Stimulated activated CD8-positive, alpha-beta memory T cell treated with anti-CD3 and anti-CD28 coated beads, Interleukin-7, amount 100 ng/mL, for 4 hours (primary cell): ENCODE measurements around the gene CPSF6.
A peak's percentile ranks its signal among the peaks of the same experiment; 100 is the strongest.
"Not testable (repeated sequence)": the region's sequence is repeated elsewhere in the genome, so short reads cannot be mapped to it uniquely, and the experiment has no call there.

ENCODE experiments used
- DNase-seq, 2 donors: peaks; one replicate each; pipeline ENCODE4 v3.0.0-alpha.2; 2020; ENCODE audit warnings: low read depth in 2 of 2

CPSF6 gene, protein sequence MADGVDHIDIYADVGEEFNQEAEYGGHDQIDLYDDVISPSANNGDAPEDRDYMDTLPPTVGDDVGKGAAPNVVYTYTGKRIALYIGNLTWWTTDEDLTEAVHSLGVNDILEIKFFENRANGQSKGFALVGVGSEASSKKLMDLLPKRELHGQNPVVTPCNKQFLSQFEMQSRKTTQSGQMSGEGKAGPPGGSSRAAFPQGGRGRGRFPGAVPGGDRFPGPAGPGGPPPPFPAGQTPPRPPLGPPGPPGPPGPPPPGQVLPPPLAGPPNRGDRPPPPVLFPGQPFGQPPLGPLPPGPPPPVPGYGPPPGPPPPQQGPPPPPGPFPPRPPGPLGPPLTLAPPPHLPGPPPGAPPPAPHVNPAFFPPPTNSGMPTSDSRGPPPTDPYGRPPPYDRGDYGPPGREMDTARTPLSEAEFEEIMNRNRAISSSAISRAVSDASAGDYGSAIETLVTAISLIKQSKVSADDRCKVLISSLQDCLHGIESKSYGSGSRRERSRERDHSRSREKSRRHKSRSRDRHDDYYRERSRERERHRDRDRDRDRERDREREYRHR

DNA sequence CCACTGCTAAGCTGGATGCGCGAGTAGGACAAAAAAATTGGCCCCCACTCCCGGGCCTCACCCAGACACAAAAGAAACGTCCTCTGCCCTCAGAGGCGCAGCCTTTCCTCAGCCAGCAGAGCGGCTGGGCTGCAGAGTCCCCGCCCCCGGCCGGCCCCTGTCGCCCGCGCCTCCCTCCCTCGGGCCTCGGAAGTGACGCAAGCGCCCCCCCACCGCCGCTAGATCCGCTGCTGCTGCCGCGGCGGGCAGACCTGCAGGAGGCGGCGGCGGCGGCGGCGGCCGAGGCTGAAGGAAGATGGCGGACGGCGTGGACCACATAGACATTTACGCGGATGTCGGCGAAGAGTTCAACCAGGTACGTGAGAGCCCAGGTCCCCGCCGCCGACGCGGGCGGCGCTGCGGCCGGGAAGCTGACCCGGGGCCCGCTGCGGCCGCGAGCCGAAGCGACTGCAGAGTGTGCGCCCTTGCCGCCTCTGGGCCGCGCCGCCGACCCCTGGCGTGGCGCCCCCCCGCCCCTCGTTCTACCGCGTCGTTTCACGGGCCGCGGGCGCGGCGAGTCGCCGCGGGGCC, at the start of gene CPSF6:
Gene CPSF6 (plus strand): TSS at position 218 of the 570 bp plus-strand sequence. CDS start 78 bp downstream, at position 296.
- DNase-seq, result peak; percentile 89 to 97

- no peak for DNase-seq
Observed at GRCh38 chr12:69196302-69197288, 42.8 kb upstream of the CPSF6 start.

- DNase-seq, result not testable (repeated sequence)
Observed at GRCh38 chr12:69199976-69200375, 39.4 kb upstream of the CPSF6 start.

DNA sequence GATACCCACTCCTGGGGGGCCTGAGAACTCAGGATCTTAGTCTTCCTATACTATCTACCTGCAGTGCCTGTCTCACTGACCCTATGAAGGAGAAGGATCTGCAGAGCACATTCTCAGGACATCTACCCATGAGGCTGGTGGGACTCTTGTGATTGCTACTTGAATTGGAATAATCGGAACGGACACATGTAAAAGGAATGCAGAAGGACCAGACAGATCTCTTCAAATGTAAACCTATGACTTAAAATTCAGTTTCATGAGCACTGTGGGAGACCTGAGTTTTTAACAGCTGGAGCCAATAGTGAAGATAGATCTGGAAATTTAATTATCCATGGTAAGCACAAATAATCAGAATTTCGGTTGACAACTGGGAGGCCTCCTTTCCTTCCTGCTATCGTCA, 35.2 kb upstream of the CPSF6 start:
- DNase-seq, result no peak

DNA sequence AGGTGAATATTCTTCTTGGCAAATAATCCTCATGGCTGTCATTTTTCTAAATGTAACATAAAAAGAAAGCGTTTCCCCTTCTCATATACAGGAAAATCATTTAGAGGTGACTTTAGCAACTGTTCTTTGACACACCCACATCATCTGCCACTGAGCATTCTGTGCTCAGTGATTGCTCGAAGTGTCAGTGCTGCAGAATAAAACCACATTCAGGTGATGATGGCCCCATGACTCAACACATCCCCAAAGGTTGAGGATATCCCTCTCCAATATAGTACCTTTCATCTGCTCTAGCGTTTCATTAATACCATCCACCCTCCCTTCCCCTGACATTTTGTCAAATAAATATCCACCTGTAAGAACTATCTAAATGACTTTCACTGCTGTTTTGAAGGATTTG, 28.7 kb upstream of the CPSF6 start:
- no peak for DNase-seq

DNA sequence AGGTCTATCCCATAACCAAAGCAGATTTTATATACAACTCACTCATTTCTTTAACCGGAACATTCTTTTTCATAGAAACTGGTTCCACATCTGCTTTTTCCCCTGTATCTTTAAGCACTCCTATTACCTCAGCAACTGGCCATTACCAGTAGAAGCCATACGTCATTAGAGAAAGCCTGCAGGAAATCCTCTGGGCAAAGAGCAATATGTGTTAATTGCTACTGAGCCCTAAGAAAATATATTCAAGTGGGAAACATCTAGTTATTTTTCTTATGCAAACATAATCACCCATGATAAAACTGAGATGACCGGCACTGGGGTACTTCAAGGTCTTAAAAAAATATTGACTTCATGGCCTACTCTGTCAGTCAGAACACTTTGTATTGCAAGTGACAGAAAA, 28.2 kb upstream of the CPSF6 start:
- DNase-seq, result no peak

DNA sequence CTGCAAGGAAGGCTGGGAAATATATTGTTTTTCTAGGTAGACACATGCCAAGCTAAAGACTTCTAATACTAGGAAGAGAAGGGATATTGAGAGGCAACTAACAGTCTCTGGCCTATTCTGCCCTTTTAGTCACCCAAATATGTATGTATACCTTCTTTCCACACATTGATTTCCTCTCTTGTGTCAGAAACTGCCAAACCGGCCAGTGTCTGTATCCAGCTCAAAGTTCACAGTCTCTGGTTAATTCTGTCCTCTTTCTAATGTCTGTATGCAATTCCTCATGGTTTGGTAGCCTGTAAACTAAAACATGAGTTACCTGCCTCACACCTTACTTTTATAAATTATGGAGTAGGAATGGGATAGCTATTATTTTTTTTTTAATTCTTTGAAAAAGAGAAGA, 25.2 kb upstream of the CPSF6 start:
- DNase-seq, result no peak

GRCh38 chr12:69225251-69225910, 14.0 kb upstream of the CPSF6 start:
- no peak for DNase-seq

- DNase-seq, result no peak
Observed at GRCh38 chr12:69231479-69231878, 7.9 kb upstream of the CPSF6 start.

GRCh38 chr12:69238589-69239351, 599 bp upstream of the CPSF6 start:
- no peak for DNase-seq

DNA sequence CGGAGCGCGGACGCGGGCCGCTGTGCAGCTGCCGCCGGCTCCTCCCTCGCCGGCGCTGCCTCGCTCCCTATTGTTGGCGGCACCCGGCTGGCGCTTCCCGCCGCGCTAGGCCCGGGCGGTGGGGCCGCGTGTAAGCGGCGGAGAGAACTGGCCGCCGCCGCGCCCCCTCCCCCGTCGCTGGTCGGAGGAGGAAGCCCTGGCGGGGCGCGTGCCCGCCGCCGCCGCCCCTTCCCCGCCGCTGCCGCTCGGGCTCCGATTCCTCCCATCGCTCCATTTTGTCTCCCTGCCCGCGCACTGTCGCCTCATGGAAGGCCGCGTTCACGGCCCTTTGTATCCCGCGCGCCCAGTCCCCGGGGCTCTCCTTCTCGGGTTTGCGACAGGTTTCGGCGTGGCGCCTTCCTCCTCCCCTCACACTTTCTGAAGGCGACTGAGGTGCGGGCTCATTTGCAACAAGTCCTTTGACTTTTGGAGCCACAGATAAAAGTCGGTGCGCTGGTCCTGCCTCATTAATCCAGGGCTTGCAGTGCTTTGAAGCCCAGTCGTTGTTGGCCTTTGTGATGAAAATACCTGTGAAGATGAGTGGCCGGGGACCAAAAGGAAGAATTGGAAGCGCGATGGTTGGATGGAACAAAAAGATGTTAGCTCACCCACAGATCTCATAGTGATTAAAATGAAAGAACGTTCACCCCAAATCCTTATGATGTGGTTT, 707 bp downstream of the CPSF6 start:
- peak in 1 of 2 donors; percentile 30 for DNase-seq

- no peak for DNase-seq
Observed at GRCh38 chr12:69240631-69240995, 1.2 kb downstream of the CPSF6 start.

DNA sequence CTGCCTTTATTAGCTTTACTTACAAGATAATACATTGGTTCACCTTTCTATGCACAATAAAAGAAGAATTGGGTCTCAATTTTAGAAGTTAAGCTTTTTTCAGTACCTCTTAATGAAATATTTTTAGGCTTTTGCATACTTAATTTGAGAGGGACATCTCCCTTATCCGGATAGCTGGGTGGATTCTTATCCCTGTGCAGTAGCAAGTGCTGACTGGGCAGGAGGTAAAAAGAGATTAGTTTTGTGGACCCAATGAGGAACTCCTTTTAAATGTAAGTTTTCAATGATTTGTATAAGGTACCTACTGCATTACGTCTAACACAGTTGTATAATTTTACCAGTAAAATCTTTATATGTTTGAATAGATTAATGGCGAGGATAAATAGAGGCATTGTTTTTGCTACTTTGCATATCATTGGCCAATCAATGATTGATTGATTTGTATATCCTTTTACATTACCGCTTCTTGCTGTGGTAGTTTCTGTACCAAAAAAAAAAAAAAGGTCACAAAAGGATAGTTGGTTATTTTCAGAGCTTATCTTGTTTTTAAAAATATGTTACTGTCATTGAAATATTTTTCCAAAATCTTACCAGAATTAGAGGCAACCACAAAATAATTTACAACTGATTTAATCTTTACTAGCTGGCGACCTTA, 2.2 kb downstream of the CPSF6 start:
- no peak for DNase-seq

- no peak for DNase-seq
Observed at GRCh38 chr12:69243099-69244084, 4.0 kb downstream of the CPSF6 start.

GRCh38 chr12:69247268-69248018, 8.1 kb downstream of the CPSF6 start:
- DNase-seq, result no peak

- DNase-seq, result no peak
Observed at GRCh38 chr12:69252033-69252432, 12.7 kb downstream of the CPSF6 start.

GRCh38 chr12:69254046-69254445, 14.7 kb downstream of the CPSF6 start:
- no peak for DNase-seq

- no peak for DNase-seq
Observed at GRCh38 chr12:69254862-69255261, 15.5 kb downstream of the CPSF6 start.
